GM12873 (cell line): ENCODE data around the gene SYCE3.

Experiments
- CTCF ChIP-seq: IDR thresholded peaks from 2 replicates; pipeline ENCODE4 v1.5.1; 2012; ENCODE audit warnings: low read depth, mild to moderate bottlenecking, moderate library complexity, low read length, control low read depth; ENCODE audit not compliant: insufficient read depth; ENCODE audit errors: missing control alignments

Gene SYCE3

GRCh38 chr22:50571264-50572175 lies 8.8 kb upstream of the SYCE3 start:
- TF ChIP-seq CTCF, result no peak

GRCh38 chr22:50570861-50571260 lies 8.1 kb upstream of the SYCE3 start:
- TF ChIP-seq CTCF, result no peak

- TF ChIP-seq CTCF, result no peak
Observed at GRCh38 chr22:50569896-50570535, 7.3 kb upstream of the SYCE3 start.

- TF ChIP-seq CTCF, result no peak
Observed at GRCh38 chr22:50569041-50569459, 6.3 kb upstream of the SYCE3 start.

- TF ChIP-seq CTCF, result no peak
Observed at GRCh38 chr22:50568626-50569025, 5.9 kb upstream of the SYCE3 start.

- no peak for TF ChIP-seq CTCF
Observed at GRCh38 chr22:50567721-50568252, 5.1 kb upstream of the SYCE3 start.

- no peak for TF ChIP-seq CTCF
Observed at GRCh38 chr22:50564289-50564688, 1.6 kb upstream of the SYCE3 start.
